ENCODE data around the gene TRIM5.
"Not testable (repeated sequence)": the region's sequence is repeated elsewhere in the genome, so short reads cannot be mapped to it uniquely, and the experiment has no call there.

TRIM5 gene

GRCh38 chr11:5684646-5685362 is at the start of gene TRIM5:
Gene TRIM5 (minus strand): TSS chr11:5685074. CDS start chr11:5680177, 4,897 bp downstream.
- FAIRE-seq, result peak; percentile 92

GRCh38 chr11:5727691-5728090 is 42.8 kb upstream of the TRIM5 start:
- no peak for FAIRE-seq

GRCh38 chr11:5726351-5726750 is 41.5 kb upstream of the TRIM5 start:
- FAIRE-seq, result no peak

- FAIRE-seq, result no peak
Observed at GRCh38 chr11:5722622-5723021, 37.7 kb upstream of the TRIM5 start.

GRCh38 chr11:5719703-5720495 is 35.0 kb upstream of the TRIM5 start:
- FAIRE-seq, result no peak

- FAIRE-seq, result not testable (repeated sequence)
Observed at GRCh38 chr11:5716518-5716917, 31.6 kb upstream of the TRIM5 start.

GRCh38 chr11:5713695-5714094 is 28.8 kb upstream of the TRIM5 start:
- no peak for FAIRE-seq

- peak; percentile 56 for FAIRE-seq
Observed at GRCh38 chr11:5712507-5712906, 27.6 kb upstream of the TRIM5 start.

GRCh38 chr11:5705688-5706087 is 20.8 kb upstream of the TRIM5 start:
- no peak for FAIRE-seq

- no peak for FAIRE-seq
Observed at GRCh38 chr11:5703741-5704536, 19.1 kb upstream of the TRIM5 start.

GRCh38 chr11:5701055-5701577 is 16.2 kb upstream of the TRIM5 start:
- FAIRE-seq, result no peak

- FAIRE-seq, result no peak
Observed at GRCh38 chr11:5700421-5701054, 15.7 kb upstream of the TRIM5 start.

- no peak for FAIRE-seq
Observed at GRCh38 chr11:5698281-5698680, 13.4 kb upstream of the TRIM5 start.

GRCh38 chr11:5696210-5696609 is 11.3 kb upstream of the TRIM5 start:
- no peak for FAIRE-seq

- no peak for FAIRE-seq
Observed at GRCh38 chr11:5695580-5695979, 10.7 kb upstream of the TRIM5 start.

- FAIRE-seq, result no peak
Observed at GRCh38 chr11:5694642-5695041, 9.8 kb upstream of the TRIM5 start.

GRCh38 chr11:5691964-5692361 is 7.1 kb upstream of the TRIM5 start:
- no peak for FAIRE-seq

- FAIRE-seq, result not testable (repeated sequence)
Observed at GRCh38 chr11:5691238-5691963, 6.5 kb upstream of the TRIM5 start.

GRCh38 chr11:5690736-5691135 is 5.9 kb upstream of the TRIM5 start:
- no peak for FAIRE-seq

- no peak for FAIRE-seq
Observed at GRCh38 chr11:5690216-5690615, 5.3 kb upstream of the TRIM5 start.

GRCh38 chr11:5689551-5689983 is 4.7 kb upstream of the TRIM5 start, which contains the start of gene TRIM22:
Gene TRIM22 (plus strand): TSS chr11:5689790. CDS start chr11:5696233, 6,443 bp downstream.
- FAIRE-seq, result no peak

- FAIRE-seq, result no peak
Observed at GRCh38 chr11:5688482-5688881, 3.6 kb upstream of the TRIM5 start.

Measured in A204.1 (cell line).